A673 (cell line): ENCODE results near the gene WWP2. TPM values are rescaled to one million over a fixed set of nuclear protein-coding genes. Genes with fewer than 3 reads are reported as not detected.
"Not testable (repeated sequence)": the region's sequence is repeated elsewhere in the genome, so short reads cannot be mapped to it uniquely, and the experiment has no call there.

ENCODE experiments used
- BruUV-seq: library from RNA; stranded (reverse); fragments of 400-500 nt; replicated peaks from 2 replicates; lab custom pipeline; 2021; lab: Mats Ljungman, UMichigan
- CTCF ChIA-PET: fragments of 300-600 bp; sonication (Branson Sonifier 250); formaldehyde crosslinking; loops from one replicate; lab custom pipeline; 2022; ENCODE audit warnings: antibody characterized with exemption; lab: Charles Lee
- POLR2A ChIA-PET: fragments of 300-600 bp; sonication (Branson Sonifier 250); formaldehyde crosslinking; loops from one replicate; lab custom pipeline; 2022; ENCODE audit warnings: antibody characterized with exemption; ENCODE audit not compliant: low non-redundant PET; lab: Charles Lee
- DNase-seq: peaks from one replicate; pipeline ENCODE4 v3.0.0-alpha.2; 2015; ENCODE audit warnings: low spot score
- H3K27ac ChIP-seq: fragments of 200-600 bp; sonication (generic); 2 replicates; pipeline ENCODE4 v1.5.1; 2016; ENCODE audit warnings: mixed run types, low read depth, mild to moderate bottlenecking, mixed read lengths, antibody characterized with exemption, low read length; ENCODE audit not compliant: poor library complexity, severe bottlenecking
- H3K27me3 ChIP-seq: fragments of 200-600 bp; sonication (generic); replicated peaks from 2 replicates; pipeline ENCODE4 v1.6.1; 2017; ENCODE audit warnings: mixed run types, low read depth, mild to moderate bottlenecking, mixed read lengths, antibody characterized with exemption, low read length; ENCODE audit not compliant: insufficient read depth, poor library complexity
- H3K36me3 ChIP-seq: fragments of 200-600 bp; sonication (generic); 2 replicates; pipeline ENCODE4 v1.6.1; 2016; ENCODE audit warnings: mixed run types, mild to moderate bottlenecking, mixed read lengths, antibody characterized with exemption, low read length; ENCODE audit not compliant: insufficient read depth, poor library complexity, severe bottlenecking
- H3K4me1 ChIP-seq: fragments of 200-600 bp; sonication (generic); 2 replicates; pipeline ENCODE4 v1.6.1; 2017; ENCODE audit warnings: mixed run types, mild to moderate bottlenecking, mixed read lengths, antibody characterized with exemption, low read length; ENCODE audit not compliant: insufficient read depth, poor library complexity, severe bottlenecking
- H3K4me3 ChIP-seq: fragments of 200-600 bp; sonication (generic); 2 replicates; pipeline ENCODE4 v1.5.1; 2016; ENCODE audit warnings: low read depth, mixed run types, mild to moderate bottlenecking, mixed read lengths, low read length; ENCODE audit not compliant: poor library complexity, severe bottlenecking
- H3K9me3 ChIP-seq: fragments of 200-600 bp; sonication (generic); 2 replicates; pipeline ENCODE4 v1.6.1; 2016; ENCODE audit warnings: mixed run types, low read depth, mild to moderate bottlenecking, mixed read lengths, antibody characterized with exemption, low read length; ENCODE audit not compliant: poor library complexity, severe bottlenecking
- CTCF ChIP-seq: fragments of 300-800, 200-600 bp; sonication (generic); conservative IDR thresholded peaks from 2 replicates; pipeline ENCODE4 v1.5.1; 2017; ENCODE audit warnings: low read depth, mild to moderate bottlenecking, antibody characterized with exemption, low read length, moderate library complexity, mixed read lengths
- EZH2 ChIP-seq: fragments of 200-600 bp; sonication (generic); IDR thresholded peaks from 2 replicates; pipeline ENCODE4 v1.6.1; 2017; ENCODE audit warnings: borderline replicate concordance, low read depth, mild to moderate bottlenecking, mixed read lengths, antibody characterized with exemption, low read length; ENCODE audit not compliant: poor library complexity, severe bottlenecking
- intact Hi-C: fragments of 100-400 bp; cut with micrococcal nuclease; formaldehyde crosslinking; loops from one replicate; pipeline ENCODE4 v1.10.0; 2022; ENCODE audit not compliant: unreplicated experiment
- total RNA-seq: library from RNA; stranded (reverse); gene quantifications from 2 replicates; pipeline ENCODE4 v1.2.3, GENCODE V29; 2021

Gene WWP2
- total RNA-seq, 1 experiment from 2014 or later, result 32.4 TPM

- TF ChIP-seq EZH2, result no peak
- H3K27ac ChIP-seq, result no peak overlapping the region
- CTCF ChIA-PET, result no interaction called here
- DNase-seq, result no peak
- H3K4me1 ChIP-seq, result no peaks in the 10 kb centered on the region
- intact Hi-C loops, result no loop called here
- no TSS peak for BruUV-seq
- H3K27me3 ChIP-seq, result no peaks in the 10 kb centered on the region
- no peaks in the 10 kb centered on the region for H3K9me3 ChIP-seq
- POLR2A ChIA-PET, result no interaction called here
- no peak overlapping the region for H3K4me3 ChIP-seq
- no peaks in the 10 kb centered on the region for H3K36me3 ChIP-seq
Measured at GRCh38 chr16:69812688-69813014, 50.5 kb downstream of the WWP2 start.

- ChIA-PET CTCF (no interaction called here), POLR2A (no interaction called here)
- DNase-seq, result no peak
- Histone ChIP-seq H3K27me3 (no peaks in the 10 kb centered on the region), H3K9me3 (no peaks in the 10 kb centered on the region), H3K36me3 (no peaks in the 10 kb centered on the region), H3K4me3 (no peak overlapping the region), H3K4me1 (no peaks in the 10 kb centered on the region), H3K27ac (no peak overlapping the region)
- TF ChIP-seq EZH2, result no peak
- no TSS peak for BruUV-seq
- intact Hi-C loops, result no loop called here
Measured at GRCh38 chr16:69814078-69814477, 51.9 kb downstream of the WWP2 start.

GRCh38 chr16:69814561-69814960 lies 52.4 kb downstream of the WWP2 start:
- Histone ChIP-seq H3K27ac (no peak overlapping the region), H3K4me3 (no peak overlapping the region), H3K36me3 (no peaks in the 10 kb centered on the region), H3K9me3 (no peaks in the 10 kb centered on the region), H3K4me1 (no peaks in the 10 kb centered on the region), H3K27me3 (no peaks in the 10 kb centered on the region)
- intact Hi-C loops, result no loop called here
- CTCF ChIA-PET, result no interaction called here
- no peak for DNase-seq
- BruUV-seq, result no TSS peak
- POLR2A ChIA-PET, result no interaction called here
- TF ChIP-seq EZH2 (no peak), CTCF (no peak)

GRCh38 chr16:69815216-69815883 lies 53.2 kb downstream of the WWP2 start:
- DNase-seq, H3K27me3 ChIP-seq, H3K36me3 ChIP-seq, POLR2A ChIA-PET, H3K4me3 ChIP-seq, H3K4me1 ChIP-seq, H3K27ac ChIP-seq, BruUV-seq, intact Hi-C loops, H3K9me3 ChIP-seq, CTCF ChIA-PET: not testable (repeated sequence)
